Sigmoid colon (tissue), 7 donors: ENCODE data around the gene PLXNA4. TPM values are rescaled to one million over a fixed set of nuclear protein-coding genes. Genes with fewer than 3 reads are reported as not detected.
A peak's percentile ranks its signal among the peaks of the same experiment; 100 is the strongest.

Experiments
- DNase-seq: peaks from one replicate; pipeline ENCODE4 v3.0.0-alpha.2; 2019
- H3K27ac ChIP-seq, 4 donors: fragments of 200-600 bp; sonication (generic); one replicate each; pipeline ENCODE4 v1.5.1; 2016 to 2019; ENCODE audit warnings: mild to moderate bottlenecking in 1 of 4
- H3K27me3 ChIP-seq, 3 donors: fragments of 200-600 bp; sonication (generic); one replicate each; pipeline ENCODE4 v1.5.1; 2019; ENCODE audit warnings: mild to moderate bottlenecking in 1 of 3
- H3K36me3 ChIP-seq, 4 donors: fragments of 200-600 bp; sonication (generic); one replicate each; pipeline ENCODE4 v1.5.1; 2016 to 2019
- H3K4me1 ChIP-seq, 4 donors: fragments of 200-600 bp; sonication (generic); one replicate each; pipeline ENCODE4 v1.5.1; 2017 to 2019
- H3K4me3 ChIP-seq, 4 donors: fragments of 200-600 bp; sonication (generic); one replicate each; pipeline ENCODE4 v1.5.1; 2017 to 2019; ENCODE audit warnings: mild to moderate bottlenecking in 2 of 4, moderate library complexity in 1 of 4
- H3K9me3 ChIP-seq, 4 donors: fragments of 200-600 bp in 3 of 4; sonication (generic) in 3 of 4; one replicate each; pipeline versions ENCODE4 v1.5.1 to v1.6.1; 2013 to 2019
- EP300 ChIP-seq, 4 donors: sonication (generic); formaldehyde crosslinking; IDR thresholded peaks; one replicate each; pipeline ENCODE4 v1.6.1; 2017; ENCODE audit warnings: antibody characterized with exemption in 4 of 4
- POLR2A ChIP-seq, 2 donors: fragments of 450-650 bp; IDR thresholded peaks; one replicate each; pipeline ENCODE4 v1.6.1; 2016; ENCODE audit warnings: antibody characterized with exemption in 2 of 2, mild to moderate bottlenecking in 2 of 2, moderate library complexity in 2 of 2
- POLR2AphosphoS5 ChIP-seq, 4 donors: sonication (generic); formaldehyde crosslinking; IDR thresholded peaks; one replicate each; pipeline ENCODE4 v1.6.1; 2017; ENCODE audit warnings: antibody characterized with exemption in 4 of 4
- WGBS, 2 donors: extraction: QIAGEN DNeasy Blood & Tissue Kit; methylation state at CpG; one replicate each; pipeline ENCODE4 v1.1.7; 2013; 5-methylcytosine and 5-hydroxymethylcytosine counted together
- intact Hi-C: fragments of 100-400 bp; cut with DNase I; formaldehyde crosslinking; loops from one replicate; pipeline ENCODE4 v1.15.1; 2023
- polyA plus RNA-seq, 3 donors: library from polyadenylated mRNA; stranded (reverse); fragments of 200-250 nt; gene quantifications; one replicate each; pipeline ENCODE4 v1.2.3, GENCODE V29; 2013
- total RNA-seq, 4 donors: library from RNA; depleted of rRNA; stranded (reverse); fragments of >200 nt; gene quantifications; one replicate each; pipeline ENCODE4 v1.1.0, GENCODE V29; 2016
- TF ChIP-seq, protein P1 (sequence below), 4 experiments: fragments of 450-650 bp in 3 of 4; fragments of 200-600 bp in 1 of 4; IDR thresholded peaks; one replicate each; pipeline ENCODE4 v1.5.1; 2016 to 2019; ENCODE audit warnings: antibody characterized with exemption in 4 of 4, mild to moderate bottlenecking in 3 of 4, moderate library complexity in 2 of 4
- donor health status: healthy with polysubstance abuse.
- donor health status: Bipolar disorder and iron deficiency.
- donor health status: healthy.

PLXNA4 gene
- total and polyA plus RNA-seq, 7 donors = under 0.01 to 10.5 (median 3.7) TPM; not detected in 1

DNA sequence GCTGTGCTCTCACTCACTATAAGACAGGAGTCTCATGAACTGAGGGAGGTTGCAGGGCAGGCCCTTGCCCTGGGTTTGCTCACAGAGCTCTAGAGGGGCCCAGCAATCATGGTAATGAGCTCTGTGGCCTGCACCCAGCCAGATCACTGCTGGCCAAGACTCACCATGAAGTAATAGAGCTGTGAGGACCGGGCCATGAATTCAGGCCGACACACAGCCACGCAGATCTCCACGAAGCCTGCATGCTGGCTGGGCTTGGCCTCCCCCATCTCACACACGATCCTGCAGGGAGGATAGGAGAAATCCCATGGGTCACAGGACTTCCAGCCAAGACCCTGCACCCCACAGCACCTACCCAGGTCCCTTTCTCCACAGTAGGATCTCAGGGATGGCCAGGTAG, 382.4 kb downstream of the PLXNA4 start:
- intact Hi-C loops = no loop called here
- Histone ChIP-seq H3K4me3 (no peak overlapping the region), H3K27me3 (no peaks in the 10 kb centered on the region), H3K27ac (no peak overlapping the region), H3K9me3 (no peaks in the 10 kb centered on the region), H3K36me3 (peaks cover 0 to 3% (median 0%) of the 10 kb centered on the region in 4 donors), H3K4me1 (no peaks in the 10 kb centered on the region)
- peak; percentile 38 for DNase-seq
- 88 to 91% methylated on average over 5 of the region's 5 CpGs for WGBS, 2 donors
- TF ChIP-seq POLR2AphosphoS5 (IDR thresholded peaks at IDR 0.05) (no peak), EP300 (IDR thresholded peaks at IDR 0.05) (no peak), POLR2A (IDR thresholded peaks at IDR 0.05) (no peak)
- TF ChIP-seq, protein P1, sequence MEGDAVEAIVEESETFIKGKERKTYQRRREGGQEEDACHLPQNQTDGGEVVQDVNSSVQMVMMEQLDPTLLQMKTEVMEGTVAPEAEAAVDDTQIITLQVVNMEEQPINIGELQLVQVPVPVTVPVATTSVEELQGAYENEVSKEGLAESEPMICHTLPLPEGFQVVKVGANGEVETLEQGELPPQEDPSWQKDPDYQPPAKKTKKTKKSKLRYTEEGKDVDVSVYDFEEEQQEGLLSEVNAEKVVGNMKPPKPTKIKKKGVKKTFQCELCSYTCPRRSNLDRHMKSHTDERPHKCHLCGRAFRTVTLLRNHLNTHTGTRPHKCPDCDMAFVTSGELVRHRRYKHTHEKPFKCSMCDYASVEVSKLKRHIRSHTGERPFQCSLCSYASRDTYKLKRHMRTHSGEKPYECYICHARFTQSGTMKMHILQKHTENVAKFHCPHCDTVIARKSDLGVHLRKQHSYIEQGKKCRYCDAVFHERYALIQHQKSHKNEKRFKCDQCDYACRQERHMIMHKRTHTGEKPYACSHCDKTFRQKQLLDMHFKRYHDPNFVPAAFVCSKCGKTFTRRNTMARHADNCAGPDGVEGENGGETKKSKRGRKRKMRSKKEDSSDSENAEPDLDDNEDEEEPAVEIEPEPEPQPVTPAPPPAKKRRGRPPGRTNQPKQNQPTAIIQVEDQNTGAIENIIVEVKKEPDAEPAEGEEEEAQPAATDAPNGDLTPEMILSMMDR (IDR thresholded peaks at IDR 0.05) = no peak

DNA sequence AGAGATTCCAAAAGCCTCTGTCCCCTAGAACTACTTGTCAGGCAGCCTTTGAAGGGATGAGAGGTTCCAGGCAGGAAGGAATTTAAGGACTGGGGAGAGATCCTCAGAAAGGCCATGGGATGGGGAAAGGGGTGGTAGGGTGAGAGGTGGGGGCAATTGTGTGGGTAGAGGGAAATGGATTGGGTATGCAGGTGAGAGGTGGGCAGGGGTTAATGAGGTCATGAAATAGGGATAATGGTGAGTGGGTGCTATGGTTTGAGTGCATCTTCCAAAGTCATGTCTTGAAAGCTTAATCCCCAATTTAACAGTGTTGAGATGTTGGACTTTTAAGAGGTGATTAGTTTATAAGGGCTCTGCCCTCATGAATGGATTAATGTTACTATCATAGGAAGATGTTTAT, 383.5 kb downstream of the PLXNA4 start:
- DNase-seq = no peak
- TF ChIP-seq POLR2A (IDR thresholded peaks at IDR 0.05) (no peak), EP300 (IDR thresholded peaks at IDR 0.05) (no peak), POLR2AphosphoS5 (IDR thresholded peaks at IDR 0.05) (no peak)
- TF ChIP-seq, protein P1 (IDR thresholded peaks at IDR 0.05) = no peak
- H3K27me3 ChIP-seq = no peaks in the 10 kb centered on the region
- no peaks in the 10 kb centered on the region for H3K36me3 ChIP-seq
- peaks cover 0 to 4% (median 0%) of the 10 kb centered on the region in 4 donors for H3K9me3 ChIP-seq
- no peaks in the 10 kb centered on the region for H3K4me1 ChIP-seq
- intact Hi-C loops = no loop called here
- no peak overlapping the region for H3K4me3 ChIP-seq
- H3K27ac ChIP-seq = no peak overlapping the region

DNA sequence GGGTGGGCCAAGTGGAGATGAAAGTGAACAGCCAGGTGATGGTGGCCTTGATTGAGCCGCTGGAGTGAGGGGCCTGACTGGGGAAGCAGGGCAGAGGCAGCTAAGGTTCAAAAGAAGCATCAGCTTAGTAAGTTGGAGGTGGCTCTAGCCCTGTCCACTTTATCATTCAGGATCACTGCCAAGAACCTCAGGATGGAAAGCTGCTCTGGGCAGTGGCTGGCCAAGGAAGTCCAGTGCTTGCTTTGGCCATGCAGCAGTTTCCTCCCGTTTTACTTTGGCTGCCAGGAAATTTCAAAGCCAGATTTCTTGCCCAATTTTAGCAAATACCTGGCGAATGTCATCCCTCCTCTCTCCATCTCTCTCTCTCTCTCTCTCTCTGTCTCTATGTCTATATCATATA, 384.9 kb downstream of the PLXNA4 start:
- TF ChIP-seq POLR2AphosphoS5 (IDR thresholded peaks at IDR 0.05) = no peak
- no peak for TF ChIP-seq EP300 (IDR thresholded peaks at IDR 0.05)
- TF ChIP-seq POLR2A (IDR thresholded peaks at IDR 0.05) = no peak
- TF ChIP-seq, protein P1 (IDR thresholded peaks at IDR 0.05) = no peak
- 75 to 83% methylated on average over 3 of the region's 3 CpGs for WGBS, 2 donors

GRCh38 chr7:132190683-132191082, 385.6 kb downstream of the PLXNA4 start:
- intact Hi-C loops = no loop called here
- WGBS, 2 donors = 91 to 93% methylated on average over 7 of the region's 7 CpGs
- no peaks in the 10 kb centered on the region for H3K4me1 ChIP-seq
- H3K9me3 ChIP-seq = peaks cover 3 to 13% (median 9%) of the 10 kb centered on the region in 4 donors
- H3K4me3 ChIP-seq = no peak overlapping the region
- TF ChIP-seq, protein P1 (IDR thresholded peaks at IDR 0.05) = no peak
- TF ChIP-seq EP300 (IDR thresholded peaks at IDR 0.05) (no peak), POLR2AphosphoS5 (IDR thresholded peaks at IDR 0.05) (no peak), POLR2A (IDR thresholded peaks at IDR 0.05) (no peak)
- H3K27me3 ChIP-seq = no peaks in the 10 kb centered on the region
- no peaks in the 10 kb centered on the region for H3K36me3 ChIP-seq
- no peak overlapping the region for H3K27ac ChIP-seq
- no peak for DNase-seq

More for the DNA sequence above, 384.9 kb downstream of the PLXNA4 start:
- Histone ChIP-seq H3K9me3 (peaks cover 3 to 13% (median 9%) of the 10 kb centered on the region in 4 donors), H3K27me3 (no peaks in the 10 kb centered on the region), H3K36me3 (no peaks in the 10 kb centered on the region), H3K4me1 (no peaks in the 10 kb centered on the region), H3K4me3 (no peak overlapping the region), H3K27ac (no peak overlapping the region)
- no peak for DNase-seq
- intact Hi-C loops = no loop called here

DNA sequence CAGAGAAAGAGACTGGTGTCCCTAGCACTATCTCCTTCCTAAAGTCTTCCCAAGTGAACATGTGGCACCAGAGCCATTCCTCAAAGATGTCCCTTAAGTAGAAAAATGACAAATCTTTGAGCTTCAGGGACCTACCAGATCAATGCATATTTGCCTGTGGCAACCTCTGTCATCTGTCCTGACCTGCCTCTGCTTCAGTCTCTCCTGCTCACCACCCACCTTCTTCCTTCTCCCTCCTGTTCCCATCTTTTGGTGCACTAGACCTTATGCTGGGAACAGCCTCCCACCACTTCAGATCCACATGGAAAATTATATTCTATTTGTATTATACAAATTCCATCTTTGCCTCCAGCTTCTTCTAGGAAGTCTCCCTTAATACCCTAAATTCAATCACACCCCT, 386.4 kb downstream of the PLXNA4 start:
- no peak for DNase-seq
- Histone ChIP-seq H3K27me3 (no peaks in the 10 kb centered on the region), H3K36me3 (no peaks in the 10 kb centered on the region), H3K4me1 (no peaks in the 10 kb centered on the region), H3K4me3 (no peak overlapping the region), H3K27ac (no peak overlapping the region), H3K9me3 (peaks cover 3 to 13% (median 9%) of the 10 kb centered on the region in 4 donors)
- intact Hi-C loops = no loop called here
- TF ChIP-seq, protein P1 (IDR thresholded peaks at IDR 0.05) = no peak
- TF ChIP-seq POLR2A (IDR thresholded peaks at IDR 0.05) (no peak), POLR2AphosphoS5 (IDR thresholded peaks at IDR 0.05) (no peak), EP300 (IDR thresholded peaks at IDR 0.05) (no peak)
